ENCODE results near the gene GLRX5.

DNA sequence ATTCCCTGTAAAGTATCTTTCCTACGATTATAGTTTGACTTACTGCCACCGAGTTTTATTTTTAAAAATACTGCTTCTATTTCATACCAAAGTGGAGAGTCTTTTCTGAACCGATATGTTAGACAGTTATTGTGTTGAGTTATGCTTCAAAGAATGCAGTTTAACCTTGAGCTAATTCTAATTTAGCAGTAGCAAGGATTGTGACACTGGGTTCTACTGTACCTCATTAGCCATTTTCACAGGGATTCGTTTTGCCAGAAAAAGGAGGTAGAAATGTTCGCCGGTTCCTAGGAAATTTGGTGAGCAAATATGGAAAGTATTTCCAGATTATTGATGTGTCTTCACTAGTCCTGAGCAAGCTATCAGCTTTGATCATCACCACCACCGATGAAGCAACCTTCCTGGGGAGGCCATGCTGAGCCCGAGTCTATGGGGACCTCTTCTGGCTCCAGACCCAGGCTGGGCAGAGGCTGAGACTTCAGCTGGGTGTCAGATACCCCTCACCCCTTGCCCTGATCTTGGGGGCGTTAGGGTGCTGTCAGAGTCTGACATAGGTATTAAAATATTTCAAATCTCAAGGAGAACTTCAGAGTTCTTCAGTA, 13.6 kb downstream of the GLRX5 start:
- TF ChIP-seq, protein P1, sequence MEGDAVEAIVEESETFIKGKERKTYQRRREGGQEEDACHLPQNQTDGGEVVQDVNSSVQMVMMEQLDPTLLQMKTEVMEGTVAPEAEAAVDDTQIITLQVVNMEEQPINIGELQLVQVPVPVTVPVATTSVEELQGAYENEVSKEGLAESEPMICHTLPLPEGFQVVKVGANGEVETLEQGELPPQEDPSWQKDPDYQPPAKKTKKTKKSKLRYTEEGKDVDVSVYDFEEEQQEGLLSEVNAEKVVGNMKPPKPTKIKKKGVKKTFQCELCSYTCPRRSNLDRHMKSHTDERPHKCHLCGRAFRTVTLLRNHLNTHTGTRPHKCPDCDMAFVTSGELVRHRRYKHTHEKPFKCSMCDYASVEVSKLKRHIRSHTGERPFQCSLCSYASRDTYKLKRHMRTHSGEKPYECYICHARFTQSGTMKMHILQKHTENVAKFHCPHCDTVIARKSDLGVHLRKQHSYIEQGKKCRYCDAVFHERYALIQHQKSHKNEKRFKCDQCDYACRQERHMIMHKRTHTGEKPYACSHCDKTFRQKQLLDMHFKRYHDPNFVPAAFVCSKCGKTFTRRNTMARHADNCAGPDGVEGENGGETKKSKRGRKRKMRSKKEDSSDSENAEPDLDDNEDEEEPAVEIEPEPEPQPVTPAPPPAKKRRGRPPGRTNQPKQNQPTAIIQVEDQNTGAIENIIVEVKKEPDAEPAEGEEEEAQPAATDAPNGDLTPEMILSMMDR (IDR thresholded peaks at IDR 0.05), result no peak
- no peak for TF ChIP-seq POLR2AphosphoS5 (IDR thresholded peaks at IDR 0.05)
